HL-60/S4 treated with phorbol 12-myristate 13-acetate at 8.2 ng/mL for 4 days and 3 days (cell line): ENCODE results near the gene RPS18.

Experiments used
- in situ Hi-C: fragments of 300-500 bp; cut with MboI; formaldehyde crosslinking; loops from 2 replicates; pipeline ENCODE4 v1.15.0; 2022; ENCODE audit warnings: low sequenced_read_pairs

RPS18 gene

GRCh38 chr6:33314515-33314942, 42.7 kb downstream of the RPS18 start:
- in situ Hi-C loops, result no loop called here

- in situ Hi-C loops, result no loop called here
These were observed 43.3 kb downstream of the RPS18 start for GRCh38 chr6:33314943-33315792.

- in situ Hi-C loops, result no loop called here
These were observed 44.1 kb downstream of the RPS18 start for GRCh38 chr6:33315793-33316602.

- in situ Hi-C loops, result no loop called here
These were observed 44.9 kb downstream of the RPS18 start for GRCh38 chr6:33316603-33317418.

- in situ Hi-C loops, result no loop called here
These were observed 45.5 kb downstream of the RPS18 start for GRCh38 chr6:33317419-33317668.

GRCh38 chr6:33317669-33318425, 46.0 kb downstream of the RPS18 start, which contains the start of gene ZBTB22:
ZBTB22 (minus strand) TSS chr6:33317744; CDS start chr6:33316916, 828 bp downstream.
- in situ Hi-C loops, result no loop called here

- in situ Hi-C loops, result no loop called here
These were observed 46.7 kb downstream of the RPS18 start for GRCh38 chr6:33318426-33319073.

GRCh38 chr6:33319939-33320314, 48.1 kb downstream of the RPS18 start:
- in situ Hi-C loops, result no loop called here

GRCh38 chr6:33320315-33321181, 48.7 kb downstream of the RPS18 start:
- in situ Hi-C loops, result no loop called here

GRCh38 chr6:33321227-33321626, 49.4 kb downstream of the RPS18 start:
- in situ Hi-C loops, result no loop called here

GRCh38 chr6:33323623-33323948, 51.7 kb downstream of the RPS18 start:
- in situ Hi-C loops, result no loop called here

- in situ Hi-C loops, result no loop called here
These were observed 52.2 kb downstream of the RPS18 start for GRCh38 chr6:33324125-33324524.
